Osteoblast (primary cell): ENCODE results near the gene TAF10. TPM values are rescaled to one million over a fixed set of nuclear protein-coding genes. Genes with fewer than 3 reads are reported as not detected.
A peak's percentile ranks its signal among the peaks of the same experiment; 100 is the strongest.

ENCODE experiments used
- DNase-seq: peaks from one replicate; pipeline ENCODE4 v3.0.0; 2011; ENCODE audit warnings: low spot score, mixed read lengths; ENCODE audit not compliant: insufficient read length; ENCODE audit errors: missing footprints
- H2AFZ ChIP-seq: 2 replicates; pipeline ENCODE4 v1.6.0; 2011; ENCODE audit warnings: mild to moderate bottlenecking, low read length
- H3K27ac ChIP-seq: 2 replicates; pipeline ENCODE4 v1.5.1; 2011; ENCODE audit warnings: mild to moderate bottlenecking, low read depth, low read length, moderate library complexity
- H3K27me3 ChIP-seq: 2 replicates; pipeline ENCODE4 v1.6.0; 2012; ENCODE audit warnings: mild to moderate bottlenecking, control low read depth, inconsistent platforms, low read length, moderate library complexity; ENCODE audit not compliant: insufficient read depth
- H3K36me3 ChIP-seq: 2 replicates; pipeline ENCODE4 v1.5.1; 2011; ENCODE audit warnings: mild to moderate bottlenecking, low read length, control low read depth, moderate library complexity; ENCODE audit not compliant: insufficient read depth
- H3K4me1 ChIP-seq: 2 replicates; pipeline ENCODE4 v1.5.1; 2011; ENCODE audit warnings: mild to moderate bottlenecking, low read length, control low read depth, moderate library complexity; ENCODE audit not compliant: insufficient read depth
- H3K4me2 ChIP-seq: 2 replicates; pipeline ENCODE4 v1.6.0; 2011; ENCODE audit warnings: mild to moderate bottlenecking, low read length; ENCODE audit not compliant: insufficient read depth
- H3K4me3 ChIP-seq: fragments of 200-600 bp; sonication (generic); 3 replicates; pipeline ENCODE4 v1.5.1; 2012; ENCODE audit warnings: mild to moderate bottlenecking, low read length, inconsistent platforms; ENCODE audit not compliant: insufficient read depth
- H3K79me2 ChIP-seq: 2 replicates; pipeline ENCODE4 v1.6.0; 2012; ENCODE audit warnings: mild to moderate bottlenecking, low read length, control low read depth, inconsistent platforms; ENCODE audit not compliant: insufficient read depth
- H3K9me3 ChIP-seq: 2 replicates; pipeline ENCODE4 v1.5.1; 2011; ENCODE audit warnings: low read depth, low read length, control low read depth
- H4K20me1 ChIP-seq: 2 replicates; pipeline ENCODE4 v1.6.0; 2012; ENCODE audit warnings: mild to moderate bottlenecking, low read length, control low read depth; ENCODE audit not compliant: insufficient read depth
- CTCF ChIP-seq: IDR thresholded peaks from 2 replicates; pipeline ENCODE4 v1.5.1; 2011; ENCODE audit warnings: mild to moderate bottlenecking, low read depth, low read length, moderate library complexity; ENCODE audit errors: extremely low read depth
- total RNA-seq: library from RNA; depleted of rRNA; stranded (reverse); fragments of >200 nt; gene quantifications from 2 replicates; pipeline ENCODE4 v1.2.3, GENCODE V29; 2012

TAF10 gene
- total RNA-seq, 1 donor = 23.5 TPM

- Histone ChIP-seq H3K9me3 (no peaks in the 10 kb centered on the region), H3K4me1 (peaks cover 4% of the 10 kb centered on the region), H2AFZ (no peak overlapping the region), H3K27me3 (peaks cover 72% of the 10 kb centered on the region), H3K36me3 (no peaks in the 10 kb centered on the region), H3K4me3 (no peak overlapping the region), H3K27ac (no peak overlapping the region), H3K4me2 (no peak overlapping the region), H3K79me2 (no peaks in the 10 kb centered on the region), H4K20me1 (no peaks in the 10 kb centered on the region)
- no peak for TF ChIP-seq CTCF
- DNase-seq = no peak
Measured at GRCh38 chr11:6656936-6657335, 44.9 kb upstream of the TAF10 start.

- H2AFZ ChIP-seq = no peak overlapping the region
- no peak overlapping the region for H3K4me2 ChIP-seq
- no peaks in the 10 kb centered on the region for H3K79me2 ChIP-seq
- no peak for DNase-seq
- TF ChIP-seq CTCF = no peak
- peaks cover 4% of the 10 kb centered on the region for H3K4me1 ChIP-seq
- no peak overlapping the region for H3K27ac ChIP-seq
- no peaks in the 10 kb centered on the region for H3K36me3 ChIP-seq
- H3K9me3 ChIP-seq = no peaks in the 10 kb centered on the region
- H3K27me3 ChIP-seq = peaks cover 72% of the 10 kb centered on the region
- no peaks in the 10 kb centered on the region for H4K20me1 ChIP-seq
- no peak overlapping the region for H3K4me3 ChIP-seq
Measured at GRCh38 chr11:6656584-6656915, 44.5 kb upstream of the TAF10 start.

- no peaks in the 10 kb centered on the region for H3K79me2 ChIP-seq
- no peak for TF ChIP-seq CTCF
- no peaks in the 10 kb centered on the region for H3K9me3 ChIP-seq
- no peak for DNase-seq
- H3K27me3 ChIP-seq = peaks cover 77% of the 10 kb centered on the region
- no peaks in the 10 kb centered on the region for H3K36me3 ChIP-seq
- H3K27ac ChIP-seq = no peak within 1 kb of the TSS
- H3K4me1 ChIP-seq = peaks cover 4% of the 10 kb centered on the region
- peak within 1 kb of the TSS; percentile 48 for H3K4me2 ChIP-seq
- no peaks in the 10 kb centered on the region for H4K20me1 ChIP-seq
- no peak within 1 kb of the TSS for H2AFZ ChIP-seq
- no peak within 1 kb of the TSS for H3K4me3 ChIP-seq
Measured at GRCh38 chr11:6655790-6656583, 44.0 kb upstream of the TAF10 start, which contains the start of gene DCHS1. Gene DCHS1, minus strand, starts transcription at chr11:6655809. Its CDS starts 14,196 bp downstream, at chr11:6641613.

- Histone ChIP-seq H3K36me3 (no peaks in the 10 kb centered on the region), H4K20me1 (no peaks in the 10 kb centered on the region), H3K4me2 (peak overlapping the region; percentile 47), H3K9me3 (no peaks in the 10 kb centered on the region), H3K4me3 (no peak overlapping the region), H2AFZ (no peak overlapping the region), H3K79me2 (no peaks in the 10 kb centered on the region), H3K27ac (no peak overlapping the region), H3K4me1 (peaks cover 4% of the 10 kb centered on the region), H3K27me3 (peaks cover 85% of the 10 kb centered on the region)
- TF ChIP-seq CTCF = no peak
- peak; percentile 83 for DNase-seq
Measured at GRCh38 chr11:6655020-6655789, 43.2 kb upstream of the TAF10 start.
